WI38 (cell line): ENCODE results near the gene SLC22A12.

ENCODE experiments used
- H3K4me3 ChIP-seq: 2 replicates; pipeline ENCODE4 v1.5.1; 2011; ENCODE audit warnings: low read depth, mild to moderate bottlenecking, control low read depth, low read length
- TF ChIP-seq, protein P1 (sequence below): IDR thresholded peaks from 2 replicates; pipeline ENCODE4 v1.5.1; 2012; ENCODE audit warnings: low read depth, mild to moderate bottlenecking, control low read depth, low read length

The SLC22A12 gene

DNA sequence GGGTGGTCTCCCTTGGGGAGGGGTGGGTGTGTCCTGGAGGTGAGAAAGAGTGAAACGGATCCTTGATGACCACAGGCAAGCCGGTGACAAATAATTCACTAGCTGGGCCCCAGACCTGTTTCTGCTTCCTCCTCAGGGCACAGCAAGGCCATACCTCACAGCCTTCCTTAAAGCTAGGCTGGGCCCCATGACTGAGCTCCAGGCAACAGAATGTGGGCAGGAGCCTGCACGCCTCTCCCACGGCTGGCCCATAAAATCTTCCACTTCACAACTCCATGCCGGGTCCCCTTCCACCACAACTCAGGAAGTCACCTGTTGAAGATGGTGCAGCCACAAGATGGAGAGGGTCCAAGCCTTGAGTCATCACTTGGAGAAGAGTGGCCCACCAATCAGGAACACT lies 23.9 kb downstream of the SLC22A12 start:
- TF ChIP-seq, protein P1, sequence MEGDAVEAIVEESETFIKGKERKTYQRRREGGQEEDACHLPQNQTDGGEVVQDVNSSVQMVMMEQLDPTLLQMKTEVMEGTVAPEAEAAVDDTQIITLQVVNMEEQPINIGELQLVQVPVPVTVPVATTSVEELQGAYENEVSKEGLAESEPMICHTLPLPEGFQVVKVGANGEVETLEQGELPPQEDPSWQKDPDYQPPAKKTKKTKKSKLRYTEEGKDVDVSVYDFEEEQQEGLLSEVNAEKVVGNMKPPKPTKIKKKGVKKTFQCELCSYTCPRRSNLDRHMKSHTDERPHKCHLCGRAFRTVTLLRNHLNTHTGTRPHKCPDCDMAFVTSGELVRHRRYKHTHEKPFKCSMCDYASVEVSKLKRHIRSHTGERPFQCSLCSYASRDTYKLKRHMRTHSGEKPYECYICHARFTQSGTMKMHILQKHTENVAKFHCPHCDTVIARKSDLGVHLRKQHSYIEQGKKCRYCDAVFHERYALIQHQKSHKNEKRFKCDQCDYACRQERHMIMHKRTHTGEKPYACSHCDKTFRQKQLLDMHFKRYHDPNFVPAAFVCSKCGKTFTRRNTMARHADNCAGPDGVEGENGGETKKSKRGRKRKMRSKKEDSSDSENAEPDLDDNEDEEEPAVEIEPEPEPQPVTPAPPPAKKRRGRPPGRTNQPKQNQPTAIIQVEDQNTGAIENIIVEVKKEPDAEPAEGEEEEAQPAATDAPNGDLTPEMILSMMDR: no peak
- no peak overlapping the region for H3K4me3 ChIP-seq

DNA sequence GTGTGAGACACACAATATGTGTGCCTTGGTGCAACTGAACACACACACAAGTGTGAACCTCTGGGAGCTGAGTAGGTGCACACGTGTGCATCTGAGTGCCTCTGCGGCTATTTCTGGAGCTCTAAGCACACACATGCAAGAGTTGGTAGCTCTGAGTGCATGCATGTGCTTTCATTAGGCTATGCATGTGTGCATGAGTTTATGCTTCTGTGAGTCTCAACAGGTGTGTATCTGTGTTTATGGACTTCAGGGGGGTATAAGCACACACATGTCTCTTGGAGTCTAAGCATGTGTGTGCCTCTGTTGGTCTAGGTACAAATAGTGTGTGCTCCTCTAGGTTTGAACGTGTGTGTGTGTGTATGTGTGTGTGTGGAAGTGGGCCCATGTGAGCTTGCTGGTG lies 25.8 kb downstream of the SLC22A12 start:
- no peak overlapping the region for H3K4me3 ChIP-seq
- TF ChIP-seq, protein P1: no peak

DNA sequence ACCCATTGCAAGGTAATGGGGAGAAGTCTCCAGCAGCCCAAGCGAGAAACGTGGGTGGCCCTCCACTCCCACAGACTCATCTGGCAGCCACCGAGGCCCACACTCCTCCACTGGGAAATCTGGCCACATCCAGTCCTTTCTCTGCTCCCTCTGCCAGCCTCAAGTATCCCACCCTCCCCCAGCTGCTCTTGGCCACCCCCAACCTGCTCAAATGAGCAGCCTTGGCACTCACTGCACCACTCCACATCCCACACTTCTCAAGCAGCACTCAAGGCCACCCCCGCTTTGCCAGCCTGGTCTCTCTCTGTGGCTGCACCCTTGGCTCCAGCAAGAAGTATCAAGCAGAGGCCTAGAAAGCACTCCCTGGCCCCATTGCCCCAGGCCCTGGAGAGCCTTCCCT lies 28.2 kb downstream of the SLC22A12 start:
- TF ChIP-seq, protein P1: no peak
- no peak overlapping the region for H3K4me3 ChIP-seq

DNA sequence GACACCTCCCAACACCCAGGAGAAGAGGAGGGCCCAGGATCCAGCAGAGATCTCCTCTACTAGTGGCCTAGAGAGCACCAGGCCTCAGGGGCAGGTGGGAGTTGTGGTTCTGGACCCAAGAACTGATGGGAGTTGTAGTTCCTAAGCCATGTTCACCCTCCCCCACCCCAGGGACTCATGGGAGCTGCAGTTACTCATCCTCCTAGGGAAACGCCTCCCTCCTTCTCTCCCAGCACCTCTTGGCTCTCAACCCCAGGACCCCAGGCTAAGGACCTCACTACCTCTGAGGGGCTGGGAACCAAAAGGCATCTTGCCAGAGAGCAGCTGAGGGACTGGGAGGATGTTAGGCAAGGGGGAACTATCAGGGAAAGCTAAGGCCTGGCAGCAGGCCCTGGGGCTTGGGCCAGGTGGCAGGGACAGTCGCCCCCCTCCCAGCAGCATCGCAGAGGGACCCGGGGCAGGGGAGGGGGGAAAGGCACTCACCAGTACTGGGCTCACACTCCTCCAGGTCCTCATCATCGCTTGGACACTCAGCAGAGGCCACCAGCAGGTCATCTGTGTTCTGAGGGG lies 28.9 kb downstream of the SLC22A12 start:
- no peak overlapping the region for H3K4me3 ChIP-seq
- TF ChIP-seq, protein P1: no peak

DNA sequence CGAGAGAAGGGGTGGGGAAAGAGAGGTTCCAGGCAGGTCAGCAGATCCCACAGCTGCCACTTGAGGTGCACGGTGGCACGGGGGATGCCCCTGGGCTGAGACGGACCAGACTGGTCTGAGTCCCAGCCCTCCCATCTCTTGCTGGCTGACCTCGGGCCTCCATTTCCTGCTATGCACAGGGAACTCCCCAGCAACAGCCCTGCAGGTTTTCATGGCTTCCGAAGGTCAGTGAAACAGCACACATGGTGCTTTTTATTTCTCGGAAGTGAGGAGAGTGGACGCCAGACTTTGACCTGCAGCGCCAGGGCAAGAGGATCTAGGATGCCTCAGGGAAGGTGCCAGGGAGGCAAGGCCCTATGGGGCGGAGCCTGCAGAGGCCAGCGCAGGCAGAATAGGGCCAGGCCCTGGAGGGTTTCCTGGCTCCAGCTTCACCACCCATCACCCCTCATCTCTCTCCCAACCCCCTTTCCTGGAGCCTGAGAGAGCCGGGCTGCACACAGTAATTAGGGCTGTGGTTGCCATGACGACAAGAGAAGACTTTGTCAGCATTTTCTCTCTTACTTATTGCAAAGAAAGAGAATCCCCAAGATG lies 29.5 kb downstream of the SLC22A12 start:
- no peak overlapping the region for H3K4me3 ChIP-seq
- TF ChIP-seq, protein P1: no peak

DNA sequence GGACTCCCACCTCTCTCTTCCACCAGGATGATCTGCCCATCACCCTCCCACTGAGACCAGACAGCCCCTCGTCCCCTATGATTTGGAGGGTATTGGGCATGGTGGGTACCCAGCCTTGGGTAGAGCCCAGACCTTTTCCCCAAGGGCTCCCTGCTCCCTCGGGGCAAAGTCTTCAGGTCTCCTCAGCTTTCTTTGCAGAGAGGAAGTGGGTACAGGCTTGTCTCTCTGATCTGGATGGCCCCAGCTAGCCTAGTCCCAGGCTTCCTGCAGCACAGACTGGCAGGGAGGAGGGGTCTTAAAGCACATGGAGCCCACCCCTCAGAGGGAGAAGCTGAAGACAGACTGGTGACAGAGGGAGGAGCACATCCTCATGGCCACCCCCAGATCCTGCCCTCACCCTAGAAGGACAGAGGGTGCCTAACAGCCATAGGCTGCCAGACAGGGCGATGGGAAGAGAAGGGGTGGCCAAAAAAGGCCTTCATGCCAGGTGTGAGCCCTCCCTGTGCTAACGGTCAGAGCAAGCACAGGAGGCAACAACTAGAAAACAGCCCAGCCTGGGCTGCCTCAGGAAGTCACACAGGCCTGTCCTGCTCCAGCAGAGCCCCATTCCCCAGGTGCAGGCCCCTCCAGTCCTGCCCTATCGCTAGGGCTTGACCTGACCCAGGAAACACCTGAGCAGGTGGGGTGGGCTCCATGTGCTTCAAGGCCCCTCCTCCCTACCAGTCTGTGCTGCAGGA lies 30.4 kb downstream of the SLC22A12 start:
- H3K4me3 ChIP-seq: no peak overlapping the region
- TF ChIP-seq, protein P1: no peak

DNA sequence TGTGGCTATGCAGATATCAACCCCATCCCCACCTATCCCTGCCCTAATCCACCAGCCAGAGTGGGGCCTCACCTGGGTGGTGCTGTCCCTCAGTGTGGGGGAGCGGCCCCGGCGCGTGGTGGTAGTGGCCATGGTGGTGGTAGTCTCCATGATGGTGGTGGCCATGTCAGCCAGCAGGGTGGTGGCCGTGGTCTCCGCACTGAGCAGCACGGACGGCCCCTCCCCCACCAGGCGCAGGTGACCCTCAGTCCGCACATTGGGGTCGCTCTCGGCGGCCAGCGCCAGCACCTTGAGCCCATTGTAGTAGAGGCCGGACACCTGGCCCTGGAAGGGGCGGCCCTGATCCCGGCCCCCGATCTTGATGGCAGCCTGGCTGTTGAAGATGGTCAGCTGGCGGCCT lies 31.7 kb downstream of the SLC22A12 start:
- H3K4me3 ChIP-seq: no peak overlapping the region
- TF ChIP-seq, protein P1: no peak
